Heart left ventricle (tissue), 16 donors: ENCODE results near the gene ATP2A1. TPM values are rescaled to one million over a fixed set of nuclear protein-coding genes. Genes with fewer than 3 reads are reported as not detected.

Source experiments
- ATAC-seq, 4 donors: fragments of 200-7000 bp; cut with Tn5 transposase; one replicate each; pipeline ENCODE4 v1.9.1; 2020 to 2022; ENCODE audit warnings: moderate library complexity in 4 of 4, mild to moderate bottlenecking in 3 of 4, moderate number of reproducible peaks in 1 of 4
- DNase-seq, 5 donors: peaks; one replicate each; pipeline ENCODE4 v3.0.0-alpha.2; 2020
- H3K27ac ChIP-seq, 12 donors: fragments of 200-600 bp; sonication (generic) in 4 of 12; one replicate each; pipeline versions ENCODE4 v1.5.0 to v1.8.0; 2016 to 2022; ENCODE audit warnings: mild to moderate bottlenecking in 2 of 12
- H3K27me3 ChIP-seq, 9 donors: fragments of 200-600 bp; sonication (generic) in 2 of 9; one replicate each; pipeline versions ENCODE4 v1.5.1 to v1.8.0; 2016 to 2022; ENCODE audit warnings: mild to moderate bottlenecking in 3 of 9
- H3K36me3 ChIP-seq, 9 donors: fragments of 200-600 bp; sonication (generic) in 2 of 9; one replicate each; pipeline versions ENCODE4 v1.5.0 to v1.8.0; 2018 to 2022; ENCODE audit warnings: mild to moderate bottlenecking in 2 of 9
- H3K4me1 ChIP-seq, 12 donors: fragments of 200-600 bp; sonication (generic) in 4 of 12; one replicate each; pipeline versions ENCODE4 v1.5.0 to v1.8.0; 2016 to 2022; ENCODE audit warnings: mild to moderate bottlenecking in 3 of 12
- H3K4me3 ChIP-seq, 12 donors: fragments of 200-600 bp; sonication (generic) in 4 of 12; one replicate each; pipeline versions ENCODE4 v1.5.0 to v1.8.0; 2017 to 2022; ENCODE audit warnings: mild to moderate bottlenecking in 9 of 12, moderate library complexity in 4 of 12
- H3K9me3 ChIP-seq, 12 donors: fragments of 200-600 bp; sonication (generic) in 4 of 12; one replicate each; pipeline versions ENCODE4 v1.5.0 to v1.8.0; 2016 to 2022; ENCODE audit warnings: mild to moderate bottlenecking in 1 of 12
- CTCF ChIP-seq, 12 donors: fragments of 200-600 bp; sonication (generic) in 4 of 12; IDR thresholded peaks; one replicate each; pipeline versions ENCODE4 v1.5.0 to v1.8.0; 2018 to 2022; ENCODE audit warnings: antibody characterized with exemption in 12 of 12, mild to moderate bottlenecking in 5 of 12
- POLR2A ChIP-seq, 2 donors: fragments of 450-650 bp; IDR thresholded peaks; one replicate each; pipeline ENCODE4 v1.6.1; 2017; ENCODE audit warnings: antibody characterized with exemption in 2 of 2, mild to moderate bottlenecking in 2 of 2, moderate library complexity in 2 of 2
- WGBS, 4 donors: extraction: QIAGEN DNeasy Blood & Tissue Kit in 2 of 4; methylation state at CpG; one replicate each; pipeline versions ENCODE4 v1.1.5 to v1.1.7; 2013 to 2018; 5-methylcytosine and 5-hydroxymethylcytosine counted together
- intact Hi-C, 10 donors: fragments of 100-400 bp; cut with DNase I; formaldehyde crosslinking; loops; one replicate each; pipeline versions ENCODE4 v1.11.1 to v1.14.2; 2022
- polyA plus RNA-seq, 2 donors: library from polyadenylated mRNA; stranded (reverse); fragments of 200-250 nt; gene quantifications; one replicate each; pipeline ENCODE4 v1.2.3, GENCODE V29; 2013
- total RNA-seq, 9 donors: library from RNA; depleted of rRNA in 2 of 9; stranded (reverse); fragments of >200 nt in 2 of 9; fragmentation: NEBNext Ultra II Directional in 3 of 9; extraction: Animal tissue kit (Norgen Biotek cat#: 25700) in 3 of 9; gene quantifications; one replicate each; pipeline versions ENCODE4 v1.1.0 to v1.2.4, GENCODE V29; 2016 to 2023
- donor health status: ischemic (EF 13 %, LVEDD 7.1; RV severe dilation, severe dysfunction).
- donor health status: healthy with polysubstance abuse.
- donor health status: DM: no; HTN: yes; CAD: no.
- donor health status: DM: no; HTN: no; CAD: no.
- donor health status: ischemic (EF 25% LVEDD 6.9; RV normal size, moderate dysfunction).
- donor health status: ischemic (EF 25% LVEDD 5.7; RV mildly dilated, moderate dysfunction).
- donor health status: healthy.
- donor health status: DM: yes; HTN: yes; CAD: no.
- donor health status: ischemic (EF 35%, LVEDD 5.7; RV mildly dilated, moderate dysfunction).
- donor health status: nonischemic (EF 11% LVEDD 7.7; RV severe dilation, severe dysfunction).
- donor health status: DM: yes; HTN: yes; CAD: no.
- donor health status: PGD.
- donor health status: ischemic (EF 29% LVEDD 5.4; RV normal size, mild dysfunction).
- donor health status: nonischemic (EF 23%, LVEDD 6.1; RV moderate dilation, normal function).

Gene ATP2A1
- total and polyA plus RNA-seq, 11 donors = 0.06 to 0.63 (median 0.39) TPM; not detected in 4

GRCh38 chr16:28875134-28876018, 2.9 kb upstream of the ATP2A1 start:
- WGBS, 4 donors = 60 to 75% (median 61%) methylated on average over 7 to 13 of the region's 13 CpGs
- intact Hi-C loops = loop anchor here in 5 of 10 donors (5.0 kb wide), 4 partner anchors 47 to 72 kb away; partner anchors contain the start of gene ATXN2L (in 1 of the 5)
- peaks cover 0 to 2% (median 0%) of the 10 kb centered on the region in 9 donors for H3K27me3 ChIP-seq
- ATAC-seq (no peak), DNase-seq (no peak)
- H3K4me1 ChIP-seq = peaks cover 4 to 13% (median 10%) of the 10 kb centered on the region in 12 donors
- H3K27ac ChIP-seq = no peak overlapping the region
- no peak overlapping the region for H3K4me3 ChIP-seq
- no peak for TF ChIP-seq POLR2A (IDR thresholded peaks at IDR 0.05)
- TF ChIP-seq CTCF (IDR thresholded peaks at IDR 0.05) = no peak
- peaks cover 0 to 46% (median 40%) of the 10 kb centered on the region in 9 donors for H3K36me3 ChIP-seq
- no peaks in the 10 kb centered on the region for H3K9me3 ChIP-seq

DNA sequence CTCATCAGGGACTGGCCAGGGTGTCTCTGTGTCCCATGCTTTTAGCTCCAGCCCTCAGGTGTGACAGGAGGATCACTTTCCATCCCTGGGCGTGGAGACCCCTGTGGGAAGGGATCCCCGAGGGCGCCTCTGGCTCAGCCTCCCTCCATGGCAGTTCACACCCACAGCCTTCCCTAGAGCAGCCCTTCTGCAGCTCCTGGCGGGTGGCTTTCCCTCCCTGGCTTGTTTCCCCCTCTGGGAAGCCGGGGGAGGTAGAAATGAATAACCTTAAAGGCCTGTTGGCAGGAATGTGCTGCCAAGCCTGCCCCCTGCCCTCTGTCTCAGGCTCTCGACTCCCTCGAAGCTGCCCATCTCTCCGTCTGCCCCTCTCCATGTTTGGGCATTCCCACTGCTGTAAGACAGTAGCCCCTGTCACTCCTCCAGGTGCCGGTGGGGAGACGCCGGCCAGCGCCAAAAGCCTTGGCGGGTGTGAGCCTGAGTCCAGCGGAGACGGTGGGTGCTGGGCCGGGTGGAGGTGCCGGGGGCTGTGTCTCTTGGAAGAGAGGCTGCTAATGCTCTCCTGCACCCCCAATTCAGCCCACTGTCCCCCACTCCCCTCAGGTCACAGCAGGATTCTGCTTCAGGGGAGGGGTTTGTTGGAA, 2.1 kb upstream of the ATP2A1 start:
- Histone ChIP-seq H3K9me3 (no peaks in the 10 kb centered on the region), H3K4me1 (peaks cover 4 to 16% (median 11%) of the 10 kb centered on the region in 12 donors), H3K27ac (no peak overlapping the region), H3K4me3 (no peak overlapping the region), H3K36me3 (peaks cover 0 to 38% (median 34%) of the 10 kb centered on the region in 9 donors), H3K27me3 (peaks cover 0 to 6% (median 0%) of the 10 kb centered on the region in 9 donors)
- intact Hi-C loops = loop anchor here in 5 of 10 donors (5.0 kb wide), 4 partner anchors 46 to 71 kb away; partner anchors contain the start of gene ATXN2L (in 1 of the 5)
- TF ChIP-seq POLR2A (IDR thresholded peaks at IDR 0.05) = no peak
- TF ChIP-seq CTCF (IDR thresholded peaks at IDR 0.05) = no peak
- DNase-seq = no peak
- 54 to 69% (median 64%) methylated on average over 2 to 17 of the region's 17 CpGs for WGBS, 4 donors
- ATAC-seq = no peak

GRCh38 chr16:28876973-28877654, 1.2 kb upstream of the ATP2A1 start:
- WGBS, 4 donors = 55 to 67% (median 57%) methylated on average over 11 to 12 of the region's 12 CpGs
- intact Hi-C loops = loop anchor here in 5 of 10 donors (5.0 kb wide), 4 partner anchors 45 to 70 kb away; partner anchors contain the start of gene ATXN2L (in 1 of the 5)
- Histone ChIP-seq H3K27ac (no peak overlapping the region), H3K27me3 (peaks cover 0 to 6% (median 0%) of the 10 kb centered on the region in 9 donors), H3K36me3 (peaks cover 0 to 29% (median 25%) of the 10 kb centered on the region in 9 donors), H3K4me3 (no peak overlapping the region), H3K9me3 (no peaks in the 10 kb centered on the region), H3K4me1 (peaks cover 4 to 16% (median 11%) of the 10 kb centered on the region in 12 donors)
- no peak for TF ChIP-seq CTCF (IDR thresholded peaks at IDR 0.05)
- TF ChIP-seq POLR2A (IDR thresholded peaks at IDR 0.05) = no peak
- ATAC-seq = no peak
- DNase-seq = no peak
